ENCODE results near the gene NANOS1. TPM values are rescaled to one million over a fixed set of nuclear protein-coding genes. Genes with fewer than 3 reads are reported as not detected.
A peak's percentile ranks its signal among the peaks of the same experiment; 100 is the strongest.

Gene NANOS1
- polyA plus RNA-seq, 1 donor = 1.9 TPM

- Histone ChIP-seq H3K4me3 (ENCODE audit: low read length) (no peak overlapping the region), H3K9me3 (ENCODE audit: control insufficient read depth, low read depth, low read length) (no peaks in the 10 kb centered on the region), H3K4me1 (ENCODE audit: control insufficient read depth, insufficient read depth, low read length) (no peaks in the 10 kb centered on the region), H3K27ac (ENCODE audit: low read length) (no peak overlapping the region), H3K27me3 (ENCODE audit: control insufficient read depth, insufficient read depth, low read length) (no peaks in the 10 kb centered on the region), H3K36me3 (ENCODE audit: control insufficient read depth, insufficient read depth, low read length) (peaks cover 93% of the 10 kb centered on the region)
- no CpG with 5 or more reads among the region's 1 CpG for WGBS (ENCODE audit: insufficient coverage, low lambda C conversion rate)
- no peak for DNase-seq
Measured at GRCh38 chr10:119055472-119055871, 26.0 kb downstream of the NANOS1 start.

DNA sequence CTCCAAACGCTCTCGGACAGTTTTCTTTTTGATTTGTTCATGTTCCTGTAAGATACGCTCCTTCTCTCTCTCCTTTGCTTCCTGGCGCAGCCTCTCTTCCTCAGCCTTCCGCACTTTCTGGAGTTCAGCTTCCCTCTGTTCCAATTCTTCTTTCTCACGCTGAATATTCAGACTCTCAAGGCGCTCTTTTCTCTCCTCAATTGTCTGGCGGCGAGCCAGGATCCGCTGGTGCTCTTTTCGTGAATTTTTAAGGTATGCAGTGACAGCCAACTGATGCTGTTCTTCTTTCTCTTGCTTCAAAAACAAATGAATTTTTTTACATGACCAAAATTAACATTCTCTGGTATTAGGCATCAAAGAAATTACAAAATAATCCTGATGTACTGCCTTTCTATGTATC lies 28.5 kb downstream of the NANOS1 start:
- Histone ChIP-seq H3K4me1 (ENCODE audit: control insufficient read depth, insufficient read depth, low read length) (no peaks in the 10 kb centered on the region), H3K27ac (ENCODE audit: low read length) (no peak overlapping the region), H3K4me3 (ENCODE audit: low read length) (no peak overlapping the region), H3K36me3 (ENCODE audit: control insufficient read depth, insufficient read depth, low read length) (peaks cover 90% of the 10 kb centered on the region), H3K27me3 (ENCODE audit: control insufficient read depth, insufficient read depth, low read length) (no peaks in the 10 kb centered on the region), H3K9me3 (ENCODE audit: control insufficient read depth, low read depth, low read length) (no peaks in the 10 kb centered on the region)
- 97% methylated on average over 11 of the region's 11 CpGs for WGBS (ENCODE audit: insufficient coverage, low lambda C conversion rate)
- DNase-seq = no peak

DNA sequence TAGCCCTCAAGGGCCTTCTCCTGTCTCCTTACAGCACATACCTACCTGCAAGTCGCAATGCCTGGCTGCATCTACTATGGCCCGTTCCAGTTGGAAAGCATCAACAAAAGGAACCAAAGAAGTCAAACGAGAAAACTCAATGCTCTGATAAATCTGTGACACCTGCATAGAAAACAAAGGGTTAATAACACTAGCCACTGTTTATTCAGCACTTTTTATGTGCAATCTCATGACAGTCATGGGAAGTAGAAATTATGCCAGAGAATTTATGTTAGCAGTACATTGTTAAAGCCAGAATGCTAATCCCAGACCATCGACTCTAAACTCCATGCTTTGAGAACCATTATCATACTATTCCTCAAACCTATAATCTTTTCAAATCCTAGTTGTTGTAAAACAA lies 30.0 kb downstream of the NANOS1 start:
- H3K27ac ChIP-seq (ENCODE audit: low read length) = no peak overlapping the region
- no peaks in the 10 kb centered on the region for H3K9me3 ChIP-seq (ENCODE audit: control insufficient read depth, low read depth, low read length)
- H3K4me3 ChIP-seq (ENCODE audit: low read length) = no peak overlapping the region
- peaks cover 87% of the 10 kb centered on the region for H3K36me3 ChIP-seq (ENCODE audit: control insufficient read depth, insufficient read depth, low read length)
- no peaks in the 10 kb centered on the region for H3K27me3 ChIP-seq (ENCODE audit: control insufficient read depth, insufficient read depth, low read length)
- no peaks in the 10 kb centered on the region for H3K4me1 ChIP-seq (ENCODE audit: control insufficient read depth, insufficient read depth, low read length)
- DNase-seq = no peak
- 83% methylated on average over 2 of the region's 4 CpGs for WGBS (ENCODE audit: insufficient coverage, low lambda C conversion rate)

DNA sequence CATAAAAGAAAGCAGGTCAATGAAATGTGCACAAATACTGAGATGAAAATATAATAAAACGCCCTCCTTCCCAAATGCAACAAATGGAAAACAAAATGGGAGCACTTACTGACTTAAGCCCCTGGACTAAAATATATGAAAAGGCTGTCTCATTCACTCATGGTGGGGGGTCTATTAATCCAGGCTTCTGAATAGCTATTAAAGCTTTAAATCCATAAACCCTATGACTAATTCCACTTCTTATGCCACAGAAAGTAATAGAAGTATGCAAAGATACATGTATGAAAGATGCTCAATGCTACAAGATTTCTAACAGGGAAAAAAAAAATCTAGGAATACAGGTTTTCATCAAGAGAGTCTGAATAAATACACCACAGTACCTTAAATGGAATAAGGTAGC lies 30.6 kb downstream of the NANOS1 start:
- 100% methylated on average over 1 of the region's 1 CpG for WGBS (ENCODE audit: insufficient coverage, low lambda C conversion rate)
- no peaks in the 10 kb centered on the region for H3K27me3 ChIP-seq (ENCODE audit: control insufficient read depth, insufficient read depth, low read length)
- H3K27ac ChIP-seq (ENCODE audit: low read length) = no peak overlapping the region
- no peaks in the 10 kb centered on the region for H3K9me3 ChIP-seq (ENCODE audit: control insufficient read depth, low read depth, low read length)
- peaks cover 87% of the 10 kb centered on the region for H3K36me3 ChIP-seq (ENCODE audit: control insufficient read depth, insufficient read depth, low read length)
- no peak for DNase-seq
- H3K4me3 ChIP-seq (ENCODE audit: low read length) = no peak overlapping the region
- H3K4me1 ChIP-seq (ENCODE audit: control insufficient read depth, insufficient read depth, low read length) = no peaks in the 10 kb centered on the region

- H3K27ac ChIP-seq (ENCODE audit: low read length) = no peak overlapping the region
- DNase-seq = no peak
- H3K27me3 ChIP-seq (ENCODE audit: control insufficient read depth, insufficient read depth, low read length) = no peaks in the 10 kb centered on the region
- H3K4me3 ChIP-seq (ENCODE audit: low read length) = no peak overlapping the region
- no peaks in the 10 kb centered on the region for H3K4me1 ChIP-seq (ENCODE audit: control insufficient read depth, insufficient read depth, low read length)
- WGBS (ENCODE audit: insufficient coverage, low lambda C conversion rate) = no CpG with 5 or more reads among the region's 1 CpG
- H3K9me3 ChIP-seq (ENCODE audit: control insufficient read depth, low read depth, low read length) = no peaks in the 10 kb centered on the region
- peaks cover 85% of the 10 kb centered on the region for H3K36me3 ChIP-seq (ENCODE audit: control insufficient read depth, insufficient read depth, low read length)
Measured at GRCh38 chr10:119061352-119061751, 31.8 kb downstream of the NANOS1 start.

DNA sequence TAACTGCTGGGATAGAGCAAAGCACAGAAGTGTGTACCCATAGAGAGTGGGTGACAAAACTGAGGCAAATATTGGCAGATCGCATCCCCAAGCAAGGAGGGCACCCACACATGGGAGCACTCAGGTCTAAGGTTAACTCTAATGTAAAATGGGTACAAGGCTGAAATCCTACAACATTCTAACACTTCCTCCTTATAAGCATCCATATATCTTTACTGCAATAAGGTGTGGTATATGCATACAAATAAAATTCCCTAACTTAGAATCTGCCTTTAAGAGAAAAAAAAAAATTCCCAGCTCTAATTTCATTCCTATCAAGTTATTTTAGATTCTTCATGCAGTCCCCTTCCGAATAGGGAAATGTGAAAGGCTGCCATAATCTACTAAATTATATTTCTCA lies 32.4 kb downstream of the NANOS1 start:
- Histone ChIP-seq H3K27me3 (ENCODE audit: control insufficient read depth, insufficient read depth, low read length) (no peaks in the 10 kb centered on the region), H3K36me3 (ENCODE audit: control insufficient read depth, insufficient read depth, low read length) (peaks cover 84% of the 10 kb centered on the region), H3K4me1 (ENCODE audit: control insufficient read depth, insufficient read depth, low read length) (no peaks in the 10 kb centered on the region), H3K27ac (ENCODE audit: low read length) (no peak overlapping the region), H3K4me3 (ENCODE audit: low read length) (no peak overlapping the region), H3K9me3 (ENCODE audit: control insufficient read depth, low read depth, low read length) (no peaks in the 10 kb centered on the region)
- DNase-seq = no peak
- no CpG with 5 or more reads among the region's 2 CpGs for WGBS (ENCODE audit: insufficient coverage, low lambda C conversion rate)

DNA sequence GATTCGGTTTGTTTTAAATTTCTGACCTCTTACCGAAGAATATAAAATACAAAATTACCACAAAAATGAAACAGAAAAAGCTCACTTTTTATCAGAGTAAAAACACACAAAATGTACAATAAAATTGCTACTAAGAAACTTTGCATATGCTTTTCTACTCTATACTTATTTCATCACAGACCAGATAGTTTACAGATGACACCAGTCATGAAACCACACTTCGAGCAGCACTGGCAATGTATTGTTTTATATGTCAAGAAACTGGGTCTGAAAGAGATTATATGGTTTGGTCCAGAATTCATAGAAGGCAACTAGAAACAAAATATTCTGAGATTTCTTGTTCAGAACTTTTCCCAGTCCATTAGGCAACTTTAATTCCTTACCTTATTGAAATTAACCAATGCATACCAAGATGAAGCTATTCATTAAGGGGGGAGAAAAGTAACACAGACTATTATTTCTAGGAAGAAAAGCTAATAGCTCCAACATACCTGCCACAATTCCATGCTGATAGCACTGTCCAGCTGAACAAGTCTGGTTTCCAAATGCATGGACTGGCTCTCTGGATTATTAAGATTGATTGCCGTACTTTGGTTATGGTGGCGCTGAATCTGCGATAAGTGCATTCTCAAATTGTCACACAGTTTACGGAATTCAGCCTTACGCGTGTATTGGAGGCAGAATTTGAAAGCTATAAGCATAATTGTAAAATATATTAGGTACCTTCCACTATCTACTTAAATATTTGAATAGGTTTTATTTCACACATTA lies 41.1 kb downstream of the NANOS1 start:
- Histone ChIP-seq H3K4me1 (ENCODE audit: control insufficient read depth, insufficient read depth, low read length) (no peaks in the 10 kb centered on the region), H3K4me3 (ENCODE audit: low read length) (no peak overlapping the region), H3K27ac (ENCODE audit: low read length) (no peak overlapping the region), H3K36me3 (ENCODE audit: control insufficient read depth, insufficient read depth, low read length) (peaks cover 65% of the 10 kb centered on the region), H3K9me3 (ENCODE audit: control insufficient read depth, low read depth, low read length) (no peaks in the 10 kb centered on the region), H3K27me3 (ENCODE audit: control insufficient read depth, insufficient read depth, low read length) (no peaks in the 10 kb centered on the region)
- no peak for DNase-seq
- 100% methylated on average over 5 of the region's 9 CpGs for WGBS (ENCODE audit: insufficient coverage, low lambda C conversion rate)

DNA sequence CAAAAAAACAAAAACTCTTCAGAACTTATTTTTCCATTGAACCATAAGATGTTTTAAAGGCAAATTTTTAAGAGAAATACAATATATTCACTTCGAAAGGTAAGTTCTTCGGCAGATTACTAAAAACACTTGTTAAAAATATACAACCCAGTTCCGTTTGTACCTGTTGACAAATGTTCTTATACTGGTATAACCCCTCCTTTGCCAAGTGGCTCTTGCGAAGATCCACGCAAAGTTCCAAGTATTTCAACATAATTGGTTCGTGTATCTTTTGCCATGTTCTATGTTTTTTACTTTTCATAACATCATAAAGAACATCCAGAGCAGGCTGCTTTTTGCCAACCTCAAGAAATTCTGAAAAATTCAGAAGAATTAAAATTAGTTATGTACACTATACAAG lies 44.1 kb downstream of the NANOS1 start:
- no peak for DNase-seq
- Histone ChIP-seq H3K4me3 (ENCODE audit: low read length) (no peak overlapping the region), H3K4me1 (ENCODE audit: control insufficient read depth, insufficient read depth, low read length) (peaks cover 7% of the 10 kb centered on the region), H3K27ac (ENCODE audit: low read length) (no peak overlapping the region), H3K36me3 (ENCODE audit: control insufficient read depth, insufficient read depth, low read length) (peaks cover 43% of the 10 kb centered on the region), H3K27me3 (ENCODE audit: control insufficient read depth, insufficient read depth, low read length) (no peaks in the 10 kb centered on the region), H3K9me3 (ENCODE audit: control insufficient read depth, low read depth, low read length) (no peaks in the 10 kb centered on the region)
- 93% methylated on average over 5 of the region's 6 CpGs for WGBS (ENCODE audit: insufficient coverage, low lambda C conversion rate)

DNA sequence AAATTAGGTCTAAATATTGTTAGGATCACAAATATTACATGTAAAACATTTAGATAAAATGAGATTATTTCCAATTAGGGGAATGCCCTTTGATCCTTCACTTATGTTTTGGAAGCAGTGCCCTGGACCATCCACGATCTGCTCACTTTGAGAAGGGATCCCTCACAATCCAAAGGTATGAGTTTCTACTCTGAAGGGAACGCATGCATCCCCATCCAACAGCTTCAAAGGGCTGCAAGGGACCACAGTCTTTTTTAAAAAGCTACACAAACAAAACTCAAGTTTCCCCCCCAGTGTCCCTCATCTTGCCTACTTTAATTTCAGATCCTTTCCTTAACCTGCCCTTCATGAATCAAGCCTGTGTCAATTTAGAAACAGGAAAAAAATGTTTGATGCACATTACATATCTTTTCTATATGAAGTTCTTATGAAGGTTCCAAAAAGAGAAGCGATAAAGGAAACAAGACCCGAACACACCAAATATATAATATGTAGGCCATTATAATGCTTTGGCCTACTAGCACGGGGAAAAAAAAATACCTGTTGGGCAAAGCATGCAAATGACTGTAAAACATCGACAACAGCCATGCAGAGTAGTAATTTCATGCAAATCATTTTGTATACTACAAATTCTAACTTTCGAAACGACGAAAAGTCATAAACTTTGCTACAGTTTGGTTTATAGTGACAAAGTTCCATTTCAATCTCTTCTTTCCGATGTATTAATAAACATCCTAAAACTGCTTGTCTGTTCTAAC lies 49.1 kb downstream of the NANOS1 start:
- Histone ChIP-seq H3K27ac (ENCODE audit: low read length) (peak overlapping the region; percentile 94), H3K4me3 (ENCODE audit: low read length) (peak overlapping the region; percentile 96), H3K4me1 (ENCODE audit: control insufficient read depth, insufficient read depth, low read length) (peaks cover 7% of the 10 kb centered on the region), H3K9me3 (ENCODE audit: control insufficient read depth, low read depth, low read length) (no peaks in the 10 kb centered on the region), H3K36me3 (ENCODE audit: control insufficient read depth, insufficient read depth, low read length) (peaks cover 5% of the 10 kb centered on the region), H3K27me3 (ENCODE audit: control insufficient read depth, insufficient read depth, low read length) (no peaks in the 10 kb centered on the region)
- WGBS (ENCODE audit: insufficient coverage, low lambda C conversion rate) = 17% methylated on average over 3 of the region's 10 CpGs
- peak in 1 of 2 donors; percentile 14 for DNase-seq

GRCh38 chr10:119079599-119080520 lies 50.3 kb downstream of the NANOS1 start:
- peaks cover 7% of the 10 kb centered on the region for H3K4me1 ChIP-seq (ENCODE audit: control insufficient read depth, insufficient read depth, low read length)
- H3K4me3 ChIP-seq (ENCODE audit: low read length) = peak overlapping the region; percentile 96
- DNase-seq = peak; percentile 73 to 84
- H3K36me3 ChIP-seq (ENCODE audit: control insufficient read depth, insufficient read depth, low read length) = peaks cover 4% of the 10 kb centered on the region
- no peaks in the 10 kb centered on the region for H3K27me3 ChIP-seq (ENCODE audit: control insufficient read depth, insufficient read depth, low read length)
- WGBS (ENCODE audit: insufficient coverage, low lambda C conversion rate) = no CpG with 5 or more reads among the region's 48 CpGs
- H3K27ac ChIP-seq (ENCODE audit: low read length) = peak overlapping the region; percentile 94
- no peaks in the 10 kb centered on the region for H3K9me3 ChIP-seq (ENCODE audit: control insufficient read depth, low read depth, low read length)

Data from large intestine (tissue), 3 donors.